RCC 7860 (cell line): ENCODE measurements around the gene HOXA6.

Experiments used
- DNase-seq: peaks from one replicate; pipeline ENCODE4 v3.0.0-alpha.2; 2015; ENCODE audit warnings: low spot score
- FAIRE-seq: peaks from 2 replicates; lab custom pipeline; 2012; peaks lifted over from hg19 to GRCh38; lab: Jason Lieb, UNC

HOXA6 gene

GRCh38 chr7:27185013-27185853, 37.7 kb upstream of the HOXA6 start, which contains the start of gene HOXA11:
Gene HOXA11 (minus strand): TSS chr7:27185232. CDS start chr7:27185144, 88 bp downstream.
- DNase-seq, result no peak

GRCh38 chr7:27184337-27185012, 36.9 kb upstream of the HOXA6 start:
- FAIRE-seq (no peak), DNase-seq (peak; percentile 49)

More at GRCh38 chr7:27185013-27185853, 37.7 kb upstream of the HOXA6 start, which contains the start of gene HOXA11:
- no peak for FAIRE-seq

GRCh38 chr7:27183682-27184336, 36.2 kb upstream of the HOXA6 start:
- DNase-seq, result no peak
- no peak for FAIRE-seq

- no peak for DNase-seq
- no peak for FAIRE-seq
Measured at GRCh38 chr7:27182861-27183681, 35.5 kb upstream of the HOXA6 start.

GRCh38 chr7:27182285-27182841, 34.8 kb upstream of the HOXA6 start:
- no peak for DNase-seq
- FAIRE-seq, result no peak

DNA sequence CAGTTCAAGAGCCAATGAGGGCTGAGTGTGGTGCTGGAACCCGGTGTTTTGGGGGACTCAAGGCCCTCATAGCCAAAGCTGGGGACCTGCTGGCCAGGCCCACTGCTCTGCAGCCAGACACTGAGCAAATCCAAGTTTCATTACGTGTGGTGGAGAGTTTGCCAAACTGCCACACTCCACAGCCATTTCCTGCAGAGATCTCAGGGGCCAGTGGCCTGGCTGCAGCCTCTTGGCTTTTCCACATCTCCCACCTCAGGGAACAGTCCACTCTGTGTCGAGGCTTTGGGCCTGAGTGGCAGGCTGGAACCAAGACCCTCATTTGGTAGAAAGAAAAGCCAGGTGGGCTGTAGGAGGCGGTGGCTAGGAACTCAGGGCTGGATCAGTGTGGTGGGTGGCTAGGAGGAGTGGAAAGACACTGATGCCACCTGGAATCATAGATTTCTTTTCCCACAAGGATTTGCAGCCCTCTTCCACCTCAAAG, 34.3 kb upstream of the HOXA6 start:
- DNase-seq (no peak), FAIRE-seq (no peak)

GRCh38 chr7:27180431-27181420, 33.2 kb upstream of the HOXA6 start:
- no peak for DNase-seq
- no peak for FAIRE-seq

- FAIRE-seq (peak; percentile 77), DNase-seq (peak; percentile 82)
Measured at GRCh38 chr7:27179503-27180430, 32.2 kb upstream of the HOXA6 start.

DNA sequence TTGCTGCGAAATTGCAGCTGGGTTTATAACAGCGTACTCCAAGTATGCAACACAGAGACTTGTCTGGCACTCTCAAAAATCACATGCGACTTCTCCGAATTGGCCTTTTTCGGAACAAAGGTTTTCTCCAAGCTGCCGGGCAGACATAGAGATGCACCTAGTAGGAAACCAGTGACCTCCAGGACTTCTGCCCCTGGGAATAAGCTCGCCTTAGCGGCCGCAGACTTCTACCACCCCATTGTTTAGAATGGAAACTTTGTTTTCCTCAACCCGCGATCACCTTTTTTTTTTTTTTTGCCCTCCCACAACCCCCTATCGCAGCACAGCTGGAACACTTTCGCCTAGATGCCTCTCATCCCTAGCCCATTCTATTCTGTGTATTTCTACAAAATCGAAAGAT, 31.5 kb upstream of the HOXA6 start:
- FAIRE-seq (no peak), DNase-seq (no peak)

DNA sequence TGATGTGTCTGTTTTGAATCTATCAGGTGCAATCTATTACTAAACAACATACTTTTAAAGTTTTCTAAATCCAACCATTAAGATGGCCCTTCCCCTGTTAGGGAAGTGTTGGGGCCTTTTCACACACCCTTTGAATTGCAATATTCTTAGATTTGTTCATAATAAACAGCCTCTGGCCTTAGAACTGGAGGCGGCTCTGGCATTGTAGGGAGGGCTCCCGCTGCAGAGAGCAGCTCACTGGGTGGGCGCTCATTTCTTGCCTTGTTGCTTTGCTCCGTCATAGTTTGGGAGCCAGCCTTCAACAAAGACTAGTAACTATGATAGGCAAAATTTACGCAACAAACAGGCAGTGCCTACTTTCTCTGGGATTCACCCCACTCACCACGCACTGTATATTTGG, 30.8 kb upstream of the HOXA6 start:
- peak; percentile 23 for FAIRE-seq
- peak; percentile 58 for DNase-seq

DNA sequence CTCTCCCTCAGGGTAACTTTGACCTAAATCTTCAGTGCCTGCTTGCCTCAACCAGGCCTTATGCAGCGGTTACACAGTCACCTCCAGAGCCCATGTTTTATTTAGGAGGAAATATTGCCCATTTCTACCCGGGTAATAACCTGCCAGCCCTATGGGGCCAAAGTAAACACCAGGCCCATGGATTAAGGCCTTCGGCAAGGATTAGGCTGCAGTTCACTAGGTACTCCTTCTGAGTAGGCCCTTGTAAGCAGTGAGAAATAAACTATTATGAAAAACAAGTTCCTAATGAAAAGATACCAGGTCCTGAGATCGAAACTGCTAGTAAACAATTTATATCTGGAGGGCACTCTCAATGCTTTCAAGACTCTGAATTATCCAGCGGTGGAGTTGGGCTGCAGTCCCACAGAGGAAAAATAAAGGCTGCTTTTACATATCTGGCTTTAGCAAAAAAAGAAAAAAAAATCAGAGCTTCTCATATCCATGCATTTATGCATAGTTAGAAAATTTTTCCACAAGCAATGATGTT, 30.3 kb upstream of the HOXA6 start:
- DNase-seq (no peak), FAIRE-seq (no peak)

DNA sequence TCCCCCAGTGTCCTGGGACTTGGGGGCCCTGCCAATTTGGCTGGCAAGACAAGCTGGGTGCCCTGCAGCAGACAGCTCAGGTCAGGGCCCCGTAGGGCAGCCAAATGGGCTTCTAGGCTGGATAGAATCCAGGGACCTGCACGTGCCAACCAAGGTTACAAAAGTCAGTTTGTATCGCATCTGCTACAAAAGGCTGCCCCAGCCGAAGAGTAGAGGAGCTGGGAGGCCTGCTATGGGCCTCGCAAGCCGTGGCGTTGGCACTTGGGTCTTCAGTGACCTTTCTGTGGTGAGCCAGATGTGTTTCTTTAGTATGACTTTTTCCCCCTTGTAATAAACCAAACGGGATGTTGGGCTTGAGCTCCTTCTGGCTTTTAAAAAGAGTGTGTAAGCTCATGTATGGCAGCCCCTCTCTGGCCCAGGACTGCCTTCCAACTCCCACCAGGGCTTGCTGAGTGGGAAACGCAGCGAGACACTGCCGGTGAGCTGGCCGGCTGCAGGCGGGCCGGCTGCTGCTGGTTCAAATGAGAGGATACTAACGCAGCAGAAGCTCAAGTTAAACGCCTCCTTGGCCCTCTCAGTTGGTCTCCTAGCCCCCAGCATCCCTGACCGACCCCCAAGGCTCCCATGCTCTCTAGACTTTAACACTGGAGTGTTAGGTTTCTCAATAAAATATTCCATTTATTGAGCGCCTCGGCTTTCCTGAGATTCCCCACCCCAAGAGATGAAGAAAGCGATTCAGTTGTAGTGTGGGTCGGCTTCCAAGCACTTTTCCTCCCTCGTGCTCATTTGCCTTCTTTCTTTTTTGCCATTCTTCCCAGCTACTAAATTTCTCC, 29.6 kb upstream of the HOXA6 start:
- no peak for DNase-seq

DNA sequence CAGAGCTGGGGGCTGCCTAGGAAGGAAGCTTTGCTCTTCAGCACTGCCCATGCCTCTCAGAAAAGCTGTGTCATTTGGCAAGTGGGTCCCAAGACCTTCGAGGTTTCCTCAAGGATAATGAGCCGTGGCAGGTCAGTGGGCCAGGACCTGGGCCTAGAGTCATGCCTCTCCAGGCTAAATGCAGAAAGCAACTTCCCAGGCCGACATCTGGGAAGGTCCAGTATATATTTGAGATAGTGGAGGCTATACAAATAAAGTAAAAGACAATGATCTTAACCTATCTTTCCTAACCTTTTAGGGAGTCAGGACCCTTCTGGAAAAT, 28.9 kb upstream of the HOXA6 start:
- peak; percentile 29 for DNase-seq
- peak; percentile 27 for FAIRE-seq

More for the DNA sequence above, 29.6 kb upstream of the HOXA6 start:
- FAIRE-seq, result no peak

DNA sequence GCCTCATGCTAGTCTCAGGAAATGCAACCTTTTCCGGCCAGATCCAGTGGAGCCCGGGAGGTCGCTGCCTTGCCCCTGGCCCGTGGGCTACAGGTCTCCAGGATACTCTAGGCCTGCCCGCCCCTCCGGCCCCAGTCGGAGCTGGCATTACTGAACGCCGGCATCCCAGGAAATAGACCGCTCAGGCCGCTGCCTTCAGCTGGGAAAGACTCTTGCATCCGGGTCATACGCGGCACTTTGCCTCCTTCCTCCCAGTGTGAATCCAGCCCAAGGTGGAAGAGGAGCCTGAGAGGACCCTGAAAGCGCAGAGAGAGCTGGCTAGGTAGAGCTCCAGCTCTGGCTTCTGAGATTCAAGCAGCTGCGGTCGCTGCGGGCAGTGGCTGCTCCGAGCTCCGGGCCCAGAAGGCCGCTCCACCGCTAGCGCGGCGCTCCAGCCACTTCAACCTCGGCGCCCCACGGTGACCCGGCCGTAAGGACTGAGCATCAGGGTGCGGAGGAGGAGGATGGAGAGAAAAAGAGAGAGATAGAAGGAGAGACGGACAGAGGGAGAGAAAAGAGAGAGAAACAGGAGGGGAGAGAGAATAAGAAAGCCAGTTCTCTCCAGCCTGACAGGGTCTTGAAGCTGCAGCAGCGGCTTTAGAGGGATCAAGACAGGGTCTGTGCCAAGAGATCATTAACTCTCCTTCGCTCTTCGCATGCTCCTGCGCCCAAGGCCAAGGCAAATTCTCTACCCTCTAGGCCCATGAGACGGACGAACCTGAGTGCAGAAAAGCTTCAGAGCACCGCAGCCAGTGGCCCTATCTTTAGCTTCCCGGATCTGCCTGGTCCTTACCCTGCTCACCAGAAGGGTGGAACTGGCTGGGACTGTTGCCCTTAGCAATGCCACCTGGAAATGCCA, 28.3 kb upstream of the HOXA6 start:
- DNase-seq (no peak), FAIRE-seq (no peak)

GRCh38 chr7:27174874-27175625, 27.5 kb upstream of the HOXA6 start:
- DNase-seq (peak; percentile 71), FAIRE-seq (no peak)
